Measurements from ENCODE around the gene CTNND1. TPM values are rescaled to one million over a fixed set of nuclear protein-coding genes. Genes with fewer than 3 reads are reported as not detected.
A peak's percentile ranks its signal among the peaks of the same experiment; 100 is the strongest.
"Not testable (repeated sequence)": the region's sequence is repeated elsewhere in the genome, so short reads cannot be mapped to it uniquely, and the experiment has no call there.

The CTNND1 gene
- polyA plus RNA-seq, 4 donors = 201 to 226 (median 215) TPM

DNA sequence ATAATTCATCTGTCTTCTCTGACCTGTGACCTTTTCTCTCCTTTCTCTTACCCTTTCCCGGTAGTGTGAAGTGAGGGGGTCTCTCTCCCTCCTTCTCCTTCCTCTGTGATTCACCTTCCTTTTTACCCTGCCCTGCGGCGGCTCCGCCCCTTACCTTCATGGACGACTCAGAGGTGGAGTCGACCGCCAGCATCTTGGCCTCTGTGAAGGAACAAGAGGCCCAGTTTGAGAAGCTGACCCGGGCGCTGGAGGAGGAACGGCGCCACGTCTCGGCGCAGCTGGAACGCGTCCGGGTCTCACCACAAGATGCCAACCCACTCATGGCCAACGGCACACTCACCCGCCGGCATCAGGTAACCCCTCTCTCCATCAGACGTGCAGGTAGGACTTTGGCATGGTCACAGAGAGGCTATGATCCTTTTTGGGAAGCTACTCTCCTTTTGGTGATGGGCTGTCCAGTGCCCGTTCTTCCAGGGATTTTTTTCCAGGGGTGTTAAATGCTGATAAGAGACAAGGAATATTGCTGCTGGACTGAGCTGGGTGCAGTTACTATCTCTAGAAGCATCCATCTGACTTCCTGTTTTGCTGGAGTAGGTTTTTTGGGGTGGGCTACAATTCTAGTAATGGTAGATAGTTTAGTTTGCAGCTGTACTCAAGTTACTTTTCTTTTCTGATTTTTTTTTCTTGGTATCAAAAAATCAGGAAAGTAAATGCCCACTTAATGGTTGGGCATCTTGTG is 29.9 kb downstream of the CTNND1 start:
- no peak for DNase-seq (ENCODE audit: low read depth in 4 of 4, low spot score in 3 of 4)

DNA sequence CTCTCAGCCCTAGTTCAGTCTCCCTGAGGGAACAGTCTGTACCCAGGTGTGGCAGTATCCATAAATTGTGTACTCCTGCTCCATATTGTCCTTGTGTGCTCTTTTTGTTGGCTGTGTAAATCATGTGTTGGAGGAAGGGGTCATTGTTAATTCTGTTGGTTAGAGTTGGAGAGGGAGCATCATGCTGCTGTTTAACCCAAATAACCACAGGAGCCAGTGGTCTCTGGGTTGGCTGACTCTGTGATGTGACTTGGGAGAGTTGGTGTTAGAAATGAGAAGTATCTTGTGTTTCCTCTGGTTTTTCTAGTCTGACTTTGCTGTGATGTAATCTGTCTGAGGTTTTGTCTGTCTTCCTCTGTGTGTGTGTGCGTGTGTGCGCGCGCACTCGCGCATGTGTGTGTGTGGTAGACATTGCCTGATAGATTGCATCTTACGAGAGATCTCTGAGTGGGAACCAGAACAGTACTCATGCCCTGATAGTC is 30.5 kb downstream of the CTNND1 start:
- no peak for DNase-seq (ENCODE audit: low read depth in 4 of 4, low spot score in 3 of 4)

DNA sequence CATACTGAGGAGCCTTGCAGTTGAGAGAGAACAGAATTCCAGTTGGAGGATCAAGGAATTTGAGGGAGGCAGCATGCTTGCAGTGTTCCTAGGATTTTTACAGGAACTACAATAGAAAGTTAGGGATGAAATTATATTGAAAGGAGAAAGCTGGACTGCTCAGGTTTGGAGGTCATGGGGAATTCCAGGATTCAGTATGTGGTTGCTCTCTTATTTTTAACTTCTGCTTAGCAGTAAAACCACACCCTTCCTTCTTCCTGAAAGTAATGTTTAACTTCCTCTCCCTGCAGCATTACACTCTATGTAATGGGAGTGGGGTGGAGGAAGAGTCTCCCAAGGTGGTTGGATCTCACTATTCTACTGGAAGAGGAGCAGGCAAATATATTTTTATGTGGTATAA is 31.3 kb downstream of the CTNND1 start:
- DNase-seq (ENCODE audit: low read depth in 4 of 4, low spot score in 3 of 4) = no peak

DNA sequence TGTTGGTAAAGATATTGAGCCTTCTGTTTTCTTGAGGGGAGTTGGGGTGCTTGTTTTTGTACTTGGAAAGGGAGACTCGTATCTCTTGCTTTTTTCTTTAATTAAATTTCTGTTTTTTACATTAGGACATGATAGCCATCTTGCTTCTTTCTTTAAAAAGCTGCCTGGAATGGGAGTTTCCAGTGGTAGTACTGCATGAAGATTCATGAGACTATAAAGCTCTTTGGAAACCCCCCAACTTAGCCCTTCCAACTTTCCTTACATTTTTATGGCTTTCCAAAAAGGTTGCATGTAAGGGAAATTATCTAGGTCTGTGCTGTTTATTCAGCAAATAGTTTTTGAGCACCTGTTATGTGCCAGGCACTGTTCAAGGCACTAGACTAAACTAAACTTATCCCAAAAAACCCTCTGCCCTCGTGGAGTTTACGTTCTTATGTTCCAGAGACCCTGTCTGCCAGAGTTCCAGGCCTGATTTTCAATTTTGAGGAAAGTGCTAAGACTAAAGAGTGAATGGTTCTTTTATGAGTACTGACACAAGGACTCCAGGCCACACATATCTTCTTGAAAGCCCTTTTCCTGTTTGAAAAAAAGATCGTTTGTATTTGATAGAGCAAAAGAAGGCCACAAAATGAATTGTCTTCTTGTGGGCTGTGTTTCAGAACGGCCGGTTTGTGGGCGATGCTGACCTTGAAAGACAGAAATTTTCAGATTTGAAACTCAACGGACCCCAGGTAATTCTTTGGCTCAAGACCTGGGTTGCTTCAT is 31.9 kb downstream of the CTNND1 start:
- DNase-seq (ENCODE audit: low read depth in 4 of 4, low spot score in 3 of 4) = no peak

DNA sequence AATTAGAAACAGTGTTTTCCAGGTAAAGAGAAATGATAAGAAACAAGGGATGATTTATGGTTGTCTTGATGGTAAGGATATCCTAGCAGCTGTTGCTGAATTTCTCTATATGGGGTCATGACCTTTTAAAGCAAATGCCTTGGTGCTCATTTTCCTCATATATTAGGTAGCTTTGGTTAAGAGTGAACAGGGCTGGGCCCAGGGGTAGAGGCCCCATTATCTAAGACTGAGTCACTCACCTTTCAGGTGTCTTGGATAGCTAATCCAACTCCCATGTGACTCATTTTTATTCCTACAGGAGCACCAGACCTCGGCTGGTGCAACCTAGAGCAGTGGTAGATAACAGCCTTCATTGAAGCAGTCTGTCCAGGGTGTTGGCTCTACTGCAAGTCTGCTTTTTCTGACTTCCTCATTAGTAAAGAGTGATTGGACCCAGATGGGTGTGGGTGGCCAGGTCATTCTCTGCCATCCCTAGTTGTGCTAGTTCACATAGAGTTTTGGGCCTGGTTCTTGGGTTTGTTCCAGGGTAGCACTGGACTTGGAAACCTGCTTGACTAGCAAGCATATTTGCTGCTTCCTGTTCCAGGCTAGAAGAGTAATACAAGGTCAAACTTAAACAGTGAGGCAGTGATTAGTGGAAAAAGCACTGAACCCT is 37.4 kb downstream of the CTNND1 start:
- no peak for DNase-seq (ENCODE audit: low read depth in 4 of 4, low spot score in 3 of 4)

DNA sequence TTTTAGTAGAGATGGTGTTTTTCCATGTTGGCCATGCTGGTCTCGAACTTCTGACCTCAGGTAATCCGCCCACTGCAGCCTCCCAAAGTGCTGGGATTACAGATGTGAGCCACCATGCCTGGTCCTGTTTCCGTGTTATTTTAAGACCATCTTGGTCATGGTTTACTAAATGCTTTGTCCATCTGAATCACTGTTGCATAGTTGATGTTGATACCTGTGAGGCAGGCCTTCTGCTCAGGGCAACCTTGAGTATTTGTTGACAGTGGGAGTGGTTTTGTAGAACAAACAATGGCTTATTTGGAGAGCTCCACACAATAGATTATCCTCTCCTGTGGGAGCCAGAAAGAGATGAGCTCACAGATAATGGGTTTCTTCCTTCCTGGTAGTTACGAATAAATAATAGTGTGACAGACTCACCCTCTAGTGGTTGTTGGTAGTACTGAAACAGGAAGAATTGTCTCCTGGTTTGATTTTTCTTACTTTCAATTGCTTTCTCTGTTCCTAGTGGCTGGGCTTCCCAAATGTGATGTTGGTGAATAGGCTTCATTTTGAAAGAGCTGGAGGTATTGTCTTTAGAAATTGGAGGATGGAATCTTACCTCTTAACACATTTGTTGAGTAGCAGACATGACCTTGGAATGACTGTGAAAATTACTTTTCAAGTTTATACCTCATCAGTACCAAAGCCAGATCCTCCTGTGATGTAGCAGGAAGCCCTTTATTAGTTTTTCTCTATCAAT is 39.0 kb downstream of the CTNND1 start:
- peak in 1 of 4 donors; percentile 51 for DNase-seq (ENCODE audit: low read depth in 4 of 4, low spot score in 3 of 4)

DNA sequence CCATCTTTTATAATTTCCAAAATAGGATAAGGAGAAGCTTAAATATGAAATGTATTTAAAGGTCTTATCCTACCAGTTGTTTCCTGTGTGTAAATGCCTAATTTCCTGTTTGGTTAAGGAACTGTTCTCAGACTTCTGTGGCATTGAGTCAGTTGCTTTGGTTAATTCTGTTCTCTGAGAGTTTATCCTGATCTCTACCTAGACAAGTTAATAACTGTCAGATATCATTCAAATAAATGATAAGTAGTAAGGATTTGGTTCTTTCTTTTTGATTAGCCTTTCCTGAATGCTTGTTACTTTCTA is 39.5 kb downstream of the CTNND1 start:
- no peak for DNase-seq (ENCODE audit: low read depth in 4 of 4, low spot score in 3 of 4)

DNA sequence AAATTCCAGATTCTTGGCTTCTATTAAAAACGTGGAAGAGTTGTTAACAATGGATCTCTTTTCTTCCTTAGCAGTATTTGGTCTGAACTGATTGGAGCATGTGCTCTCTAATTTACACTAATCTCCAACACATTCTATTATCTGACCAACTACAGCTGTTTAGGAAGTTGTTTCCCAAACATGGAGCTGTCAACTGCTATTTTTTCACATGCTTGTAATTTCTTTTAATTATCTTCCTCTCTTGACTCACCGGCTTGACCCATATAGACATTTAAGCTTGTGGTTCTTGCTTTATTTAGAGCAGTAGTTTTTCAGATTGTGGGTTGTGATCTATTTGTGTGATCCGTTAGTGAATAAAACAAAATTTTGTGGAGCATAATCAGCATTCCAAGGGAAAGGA is 40.8 kb downstream of the CTNND1 start:
- DNase-seq (ENCODE audit: low read depth in 4 of 4, low spot score in 3 of 4) = no peak

DNA sequence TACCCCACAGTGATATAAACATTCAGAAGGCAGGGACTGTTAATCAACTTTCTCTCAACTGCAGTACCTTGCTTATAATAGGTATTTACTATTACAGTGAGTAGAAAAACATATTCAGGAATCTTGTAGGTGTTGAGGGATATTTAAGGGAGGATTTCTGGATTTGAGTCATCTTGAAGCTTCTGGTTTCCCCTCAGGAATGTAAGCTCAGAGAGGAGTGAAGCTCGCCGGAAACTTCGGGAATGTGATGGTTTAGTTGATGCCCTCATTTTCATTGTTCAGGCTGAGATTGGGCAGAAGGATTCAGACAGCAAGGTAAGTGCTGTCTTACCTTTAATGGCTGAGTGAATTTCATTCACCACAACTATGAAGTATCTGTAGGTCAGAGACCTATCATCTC is 42.9 kb downstream of the CTNND1 start:
- no peak for DNase-seq (ENCODE audit: low read depth in 4 of 4, low spot score in 3 of 4)

DNA sequence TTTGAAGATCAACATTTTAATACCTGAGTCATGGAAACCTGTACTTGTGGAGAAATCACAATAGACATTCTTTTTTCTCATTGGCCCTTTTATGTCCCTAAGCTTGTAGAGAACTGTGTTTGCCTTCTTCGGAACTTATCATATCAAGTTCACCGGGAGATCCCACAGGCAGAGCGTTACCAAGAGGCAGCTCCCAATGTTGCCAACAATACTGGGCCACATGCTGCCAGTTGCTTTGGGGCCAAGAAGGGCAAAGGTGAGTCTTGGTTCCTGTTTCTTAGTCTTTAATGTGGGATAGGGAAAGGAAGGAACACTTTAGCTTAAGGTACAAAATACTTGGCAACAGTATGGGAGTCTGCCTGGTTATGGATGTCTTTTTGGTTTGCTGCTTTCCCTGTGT is 44.2 kb downstream of the CTNND1 start:
- DNase-seq (ENCODE audit: low read depth in 4 of 4, low spot score in 3 of 4) = no peak

DNA sequence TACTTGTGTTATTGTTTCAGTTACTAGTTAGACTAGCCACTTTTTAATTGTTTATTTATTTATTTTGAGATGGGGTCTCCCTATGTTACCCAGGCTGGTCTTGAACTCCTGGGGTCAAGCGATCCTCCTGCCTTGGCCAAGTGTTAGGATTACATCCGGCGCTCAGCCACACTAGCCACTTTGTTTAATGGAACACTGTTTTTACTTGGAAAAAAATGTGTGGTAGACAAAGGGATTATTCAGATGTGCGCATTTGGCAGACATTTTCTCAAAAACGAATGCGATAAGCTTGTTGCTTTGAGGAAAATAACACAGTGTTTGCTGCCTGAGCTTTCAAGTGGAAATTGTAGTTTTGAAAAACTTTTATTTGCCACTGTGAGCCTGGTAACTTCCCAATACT is 51.0 kb downstream of the CTNND1 start:
- DNase-seq (ENCODE audit: low read depth in 4 of 4, low spot score in 3 of 4) = no peak

DNA sequence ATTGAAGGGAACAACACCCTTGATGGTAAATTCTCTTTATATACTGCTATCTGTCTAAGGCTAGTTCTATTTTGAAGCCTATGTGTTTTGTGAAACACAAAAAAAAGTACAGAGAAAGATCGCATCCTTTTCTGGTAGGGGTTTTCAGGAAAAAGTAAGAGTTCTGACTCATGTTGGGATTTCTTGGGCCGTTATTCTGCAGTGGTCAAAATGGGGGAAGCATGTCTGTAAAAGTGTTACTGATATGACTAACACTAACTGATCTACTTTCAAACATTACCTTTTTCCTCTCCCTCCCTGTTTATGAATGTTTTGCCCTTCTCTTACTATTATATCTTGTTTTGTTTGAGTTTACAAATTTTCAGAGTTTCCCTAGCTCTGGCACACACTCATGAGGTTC is 53.9 kb downstream of the CTNND1 start:
- DNase-seq (ENCODE audit: low read depth in 4 of 4, low spot score in 3 of 4) = no peak

DNA sequence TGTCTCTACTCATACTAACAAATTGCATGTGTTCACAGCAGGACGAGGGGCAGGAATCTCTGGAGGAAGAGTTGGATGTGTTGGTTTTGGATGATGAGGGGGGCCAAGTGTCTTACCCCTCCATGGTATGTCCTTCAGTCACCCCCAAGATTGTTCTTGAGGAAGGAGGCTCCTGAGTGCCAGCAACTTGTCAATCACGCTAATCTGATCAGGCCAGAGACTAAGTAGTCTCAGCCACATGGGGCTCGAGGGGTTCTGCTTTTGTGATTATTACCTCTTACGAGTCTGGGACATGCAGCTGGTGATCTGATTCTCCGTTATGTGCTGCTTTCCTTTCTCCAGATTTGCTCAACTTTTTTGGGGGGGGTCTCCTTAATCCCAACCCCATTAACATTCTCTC is 54.3 kb downstream of the CTNND1 start:
- DNase-seq (ENCODE audit: low read depth in 4 of 4, low spot score in 3 of 4) = no peak

DNA sequence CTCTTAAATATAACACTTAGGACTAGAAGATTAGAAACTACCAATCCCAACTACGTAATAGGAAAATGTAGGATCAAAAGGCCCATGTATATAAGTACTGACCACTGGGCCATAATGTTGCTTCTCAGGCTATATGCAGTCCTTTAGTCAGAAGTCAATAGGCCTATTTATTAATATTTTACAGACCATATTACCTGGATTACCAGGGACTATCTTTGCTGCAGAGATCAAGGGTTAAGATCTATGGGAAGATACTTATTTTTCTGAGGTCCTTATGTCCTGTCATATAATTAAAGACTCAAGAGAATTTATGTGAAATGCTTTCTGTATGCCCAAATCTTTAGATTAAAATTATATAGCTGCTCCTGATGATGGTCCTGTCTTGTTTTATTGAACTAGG is 57.2 kb downstream of the CTNND1 start:
- DNase-seq (ENCODE audit: low read depth in 4 of 4, low spot score in 3 of 4) = no peak

DNA sequence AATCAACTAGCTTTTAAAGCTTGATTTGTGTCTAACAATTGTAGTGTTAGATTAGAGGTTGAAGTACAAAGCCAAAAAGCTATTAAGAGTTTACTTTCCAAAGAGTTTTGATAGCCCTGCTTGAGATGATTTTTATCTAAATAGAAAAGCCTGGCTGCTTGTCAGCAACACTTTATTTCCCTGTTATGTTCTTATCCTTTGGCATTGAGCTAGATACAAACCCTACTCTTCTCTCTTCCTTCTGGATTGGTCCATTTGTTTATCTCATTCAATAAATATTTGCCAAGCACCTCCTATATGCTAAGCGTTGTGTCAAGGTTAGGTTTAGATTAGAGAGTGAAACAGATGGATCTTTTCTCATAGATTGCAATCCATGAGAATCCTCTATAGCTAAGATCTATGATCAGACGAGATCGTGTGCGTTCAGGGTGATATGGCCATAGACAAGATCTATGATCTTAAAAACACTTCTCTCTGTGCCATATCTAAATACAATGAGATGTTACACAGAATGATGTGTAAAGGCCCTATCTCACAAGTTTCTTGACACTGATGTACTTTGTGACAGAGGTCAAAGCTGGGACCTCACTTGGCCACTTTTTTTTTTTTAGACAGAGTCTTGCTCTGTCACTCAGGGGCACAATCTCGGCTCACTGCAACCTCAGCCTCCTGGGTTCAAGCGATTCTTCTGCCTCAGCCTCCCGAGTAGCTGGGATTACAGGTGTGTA is 57.8 kb downstream of the CTNND1 start:
- DNase-seq (ENCODE audit: low read depth in 4 of 4, low spot score in 3 of 4) = no peak

DNA sequence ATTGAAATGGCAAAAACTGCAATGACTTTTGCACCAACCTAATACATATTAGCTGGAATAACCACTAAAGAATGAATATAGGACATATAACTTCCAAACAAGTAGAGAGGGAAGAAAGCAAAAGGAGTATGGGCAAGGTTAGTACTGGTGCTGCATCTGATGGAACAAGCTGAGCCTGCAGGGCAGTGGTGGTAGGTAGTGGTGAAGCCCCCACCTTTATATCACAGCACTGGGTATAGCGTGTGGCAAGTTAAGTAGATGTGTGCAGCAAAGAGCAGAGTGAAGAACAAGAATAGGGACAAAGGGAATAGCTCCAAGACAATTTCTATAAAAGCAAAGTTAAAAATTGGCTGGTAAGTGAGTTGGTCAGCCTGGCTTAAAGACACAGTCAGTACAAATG is 62.3 kb downstream of the CTNND1 start:
- DNase-seq (ENCODE audit: low read depth in 4 of 4, low spot score in 3 of 4) = no peak

DNA sequence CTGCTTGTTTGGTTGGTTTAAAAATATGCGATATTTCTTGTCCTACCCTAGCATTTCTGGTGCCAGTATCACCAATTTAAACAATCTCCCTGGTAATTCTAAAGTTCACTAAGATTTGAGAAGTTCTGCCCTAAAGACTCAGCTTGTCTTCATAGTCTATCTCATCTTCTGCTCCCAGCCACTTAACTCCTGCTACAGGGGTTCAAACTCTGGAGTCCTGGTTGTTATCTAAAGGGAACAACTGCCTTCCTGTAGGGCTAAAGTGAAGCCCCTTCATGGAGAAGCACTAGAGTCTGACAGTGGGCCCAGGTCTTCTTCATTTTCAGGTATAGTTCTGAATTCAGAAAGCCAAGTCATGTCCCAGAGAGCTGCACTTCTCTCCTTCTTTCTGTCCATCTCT is 73.2 kb downstream of the CTNND1 start:
- no peak for DNase-seq (ENCODE audit: low read depth in 4 of 4, low spot score in 3 of 4)

DNA sequence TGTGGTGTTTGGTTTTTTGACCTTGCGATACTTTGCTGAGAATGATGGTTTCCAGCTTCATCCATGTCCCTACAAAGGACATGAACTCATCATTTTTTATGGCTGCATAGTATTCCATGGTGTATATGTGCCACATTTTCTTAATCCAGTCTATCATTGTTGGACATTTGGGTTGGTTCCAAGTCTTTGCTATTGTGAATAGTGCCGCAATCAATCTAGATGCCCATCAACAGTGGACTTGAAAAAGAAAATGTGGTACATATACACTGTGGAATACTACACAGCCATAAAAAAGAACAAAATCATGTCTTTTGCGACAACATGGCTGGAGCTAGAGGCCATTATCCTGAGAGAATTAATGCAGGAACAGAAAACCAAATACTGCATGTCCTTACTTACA is 77.0 kb downstream of the CTNND1 start:
- DNase-seq (ENCODE audit: low read depth in 4 of 4, low spot score in 3 of 4) = not testable (repeated sequence)

DNA sequence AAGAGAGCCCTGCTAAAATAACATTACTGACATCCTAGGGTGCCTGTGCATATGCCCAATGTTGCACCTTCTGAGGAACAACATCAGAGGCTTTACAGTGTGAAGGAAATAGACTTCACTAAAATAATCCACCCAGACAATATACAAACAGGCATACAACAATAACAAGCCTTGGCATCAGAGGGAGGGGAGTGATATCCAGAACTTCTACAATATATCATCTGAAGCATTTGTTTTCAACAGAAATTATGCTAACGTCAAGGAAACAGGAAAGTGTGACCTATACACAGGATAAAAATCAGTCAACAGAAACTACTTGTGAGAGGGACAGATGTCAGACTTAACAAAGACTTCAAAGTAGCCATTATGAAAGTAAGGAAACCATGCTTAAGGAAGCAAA is 81.3 kb downstream of the CTNND1 start:
- DNase-seq (ENCODE audit: low read depth in 4 of 4, low spot score in 3 of 4) = no peak

DNA sequence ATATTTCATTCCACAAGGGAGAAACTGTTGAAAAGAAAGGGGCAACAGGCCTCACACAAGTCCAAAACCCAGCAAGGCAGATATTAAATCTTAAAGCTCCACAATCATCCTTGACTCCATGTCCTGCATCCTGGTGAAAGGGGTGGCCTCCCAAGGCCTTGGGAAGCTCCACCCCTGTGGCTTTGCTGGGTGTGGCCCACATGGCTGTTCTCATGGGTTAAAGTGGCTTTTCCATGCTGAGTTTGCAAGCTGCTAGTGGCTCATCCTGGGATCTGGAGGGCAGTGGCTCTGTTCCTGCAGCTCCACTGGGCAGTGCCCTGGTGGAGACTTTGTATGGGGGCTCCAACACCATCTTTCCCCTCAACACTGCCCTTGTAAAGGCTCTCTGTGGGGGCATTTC is 106.4 kb downstream of the CTNND1 start:
- DNase-seq (ENCODE audit: low read depth in 4 of 4, low spot score in 3 of 4) = no peak

DNA sequence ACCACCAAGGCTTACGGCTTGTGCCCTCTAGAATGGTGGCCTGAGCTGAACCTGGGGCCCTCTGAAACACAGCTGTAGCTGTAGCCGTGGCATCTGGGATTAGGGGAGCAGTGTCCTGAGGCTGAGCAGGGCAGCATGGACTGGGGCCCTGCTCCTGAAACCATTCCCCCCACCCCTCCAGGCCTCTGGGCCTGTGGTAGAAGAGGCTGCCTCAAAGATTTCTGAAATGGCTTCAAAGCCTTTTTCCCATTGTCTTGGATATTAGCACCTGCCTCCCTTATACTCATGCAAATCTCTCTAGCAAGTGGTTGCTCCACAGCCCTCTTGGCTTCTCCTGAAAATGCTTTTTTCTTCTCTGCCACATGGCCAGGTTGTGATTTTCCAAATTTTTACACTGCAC is 106.9 kb downstream of the CTNND1 start:
- no peak for DNase-seq (ENCODE audit: low read depth in 4 of 4, low spot score in 3 of 4)
